ENCODE measurements around the gene CYP51A1.

DNA sequence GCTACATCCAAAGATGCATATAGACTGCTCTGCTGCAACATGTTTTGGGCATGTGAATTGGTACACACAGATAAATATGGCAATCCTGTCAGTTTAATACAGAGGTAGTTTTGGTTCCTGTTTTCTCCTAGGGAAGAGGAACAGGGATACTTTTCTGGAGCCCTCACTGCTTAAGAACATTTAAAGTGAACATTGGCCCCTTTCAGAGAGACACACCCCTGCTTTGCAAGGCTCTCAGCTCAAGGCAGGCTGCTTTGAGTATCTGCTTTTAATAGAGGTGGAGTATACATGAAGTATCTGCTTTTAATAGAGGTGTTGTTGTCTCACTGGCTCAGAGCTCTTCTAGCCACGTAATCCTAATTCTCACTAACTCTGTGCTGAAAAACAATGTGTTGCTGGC, 38.9 kb downstream of the CYP51A1 start:
- TF ChIP-seq, protein P1, sequence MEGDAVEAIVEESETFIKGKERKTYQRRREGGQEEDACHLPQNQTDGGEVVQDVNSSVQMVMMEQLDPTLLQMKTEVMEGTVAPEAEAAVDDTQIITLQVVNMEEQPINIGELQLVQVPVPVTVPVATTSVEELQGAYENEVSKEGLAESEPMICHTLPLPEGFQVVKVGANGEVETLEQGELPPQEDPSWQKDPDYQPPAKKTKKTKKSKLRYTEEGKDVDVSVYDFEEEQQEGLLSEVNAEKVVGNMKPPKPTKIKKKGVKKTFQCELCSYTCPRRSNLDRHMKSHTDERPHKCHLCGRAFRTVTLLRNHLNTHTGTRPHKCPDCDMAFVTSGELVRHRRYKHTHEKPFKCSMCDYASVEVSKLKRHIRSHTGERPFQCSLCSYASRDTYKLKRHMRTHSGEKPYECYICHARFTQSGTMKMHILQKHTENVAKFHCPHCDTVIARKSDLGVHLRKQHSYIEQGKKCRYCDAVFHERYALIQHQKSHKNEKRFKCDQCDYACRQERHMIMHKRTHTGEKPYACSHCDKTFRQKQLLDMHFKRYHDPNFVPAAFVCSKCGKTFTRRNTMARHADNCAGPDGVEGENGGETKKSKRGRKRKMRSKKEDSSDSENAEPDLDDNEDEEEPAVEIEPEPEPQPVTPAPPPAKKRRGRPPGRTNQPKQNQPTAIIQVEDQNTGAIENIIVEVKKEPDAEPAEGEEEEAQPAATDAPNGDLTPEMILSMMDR (conservative IDR thresholded peaks at IDR 0.05; ENCODE audit: low read length): no peak
- no peak for TF ChIP-seq EZH2phosphoT487 (IDR thresholded peaks at IDR 0.05; ENCODE audit: borderline replicate concordance, low read depth, low read length)
